Measurements from ENCODE around the gene GRIA1.

Gene GRIA1

DNA sequence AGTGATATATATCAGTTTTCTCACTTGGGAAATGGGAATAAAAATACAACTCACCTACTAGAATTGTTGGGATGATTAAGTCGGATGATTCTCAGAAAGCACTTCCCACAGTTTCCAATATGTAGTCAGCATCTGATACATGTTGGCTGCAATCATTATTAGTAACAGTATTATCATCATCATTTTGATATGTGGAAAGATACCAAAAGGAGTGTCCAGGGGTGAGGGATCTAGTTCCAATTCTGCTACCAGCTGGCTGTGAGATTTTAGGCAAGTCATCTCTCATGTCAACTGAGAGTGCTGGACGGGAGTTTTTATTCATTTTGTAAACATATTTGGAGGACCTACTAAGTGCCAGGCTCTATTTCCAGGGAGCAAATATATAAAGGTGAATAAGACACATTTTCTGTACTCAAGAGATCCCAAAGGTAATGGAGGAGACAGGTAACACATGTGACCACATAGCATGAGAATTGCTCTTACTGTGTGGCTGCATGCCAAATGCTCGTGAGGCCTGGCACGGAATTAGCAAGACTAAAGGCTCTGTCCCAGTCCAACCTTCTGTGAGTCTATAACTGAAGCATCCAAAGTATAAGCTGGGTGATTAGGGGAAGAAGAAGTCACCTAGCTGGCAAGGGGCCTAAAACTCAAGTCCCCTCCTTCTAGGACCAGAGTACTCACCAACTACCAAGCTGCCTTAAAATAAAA is 83.0 kb downstream of the GRIA1 start:
- H3K4me1 ChIP-seq: no peaks in the 10 kb centered on the region
- no peak for DNase-seq (ENCODE audit: low spot score in 2 of 2)
- H3K36me3 ChIP-seq (replicated peaks): no peaks in the 10 kb centered on the region
- H3K4me3 ChIP-seq: no peak overlapping the region
- H3K9me3 ChIP-seq: no peaks in the 10 kb centered on the region
- no peaks in the 10 kb centered on the region for H3K27me3 ChIP-seq (ENCODE audit: low read depth)
- in situ Hi-C loops (cut with MboI; ENCODE audit: low sequenced_read_pairs): no loop called here

DNA sequence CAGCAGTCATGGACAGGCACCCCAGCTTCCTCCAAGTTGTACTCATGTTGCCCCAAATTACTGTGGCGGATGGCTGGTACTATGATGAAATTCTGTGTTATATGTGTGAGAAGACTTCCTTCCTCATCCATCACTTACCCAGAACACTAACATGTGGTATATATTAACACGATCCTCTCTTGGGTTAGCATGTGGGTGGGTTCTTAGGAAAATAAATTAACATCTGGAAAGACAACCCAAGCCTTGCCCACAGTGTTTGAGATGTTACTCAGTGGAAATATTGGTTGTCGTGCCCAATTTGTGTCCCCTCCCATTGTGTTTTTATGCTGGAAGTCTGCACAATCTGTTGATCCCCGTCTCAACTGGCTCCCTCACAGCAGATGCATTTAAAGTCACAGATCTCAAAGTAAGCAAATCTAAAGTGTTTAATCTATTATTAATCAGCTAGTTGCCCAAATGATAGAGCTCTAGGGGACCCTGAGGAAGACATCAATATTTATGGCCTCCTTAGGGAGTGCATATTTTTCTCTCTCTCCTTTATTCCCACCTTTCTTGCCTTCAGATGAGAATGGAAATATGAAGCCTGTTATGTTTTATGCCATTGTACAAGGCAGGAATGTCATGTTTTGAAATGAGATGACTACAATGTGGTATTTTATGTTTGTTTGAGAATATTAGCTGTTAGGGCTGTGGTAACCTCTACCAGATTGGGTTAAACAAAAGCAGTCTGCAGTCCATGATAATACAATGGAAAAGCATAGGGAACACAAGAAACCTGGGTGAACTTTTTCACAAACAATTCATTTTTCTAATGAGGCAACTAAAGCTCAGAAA is 93.9 kb downstream of the GRIA1 start:
- in situ Hi-C loops (cut with MboI; ENCODE audit: low sequenced_read_pairs): no loop called here
- no peak overlapping the region for H3K4me3 ChIP-seq
- no peaks in the 10 kb centered on the region for H3K36me3 ChIP-seq (replicated peaks)
- no peaks in the 10 kb centered on the region for H3K27me3 ChIP-seq (ENCODE audit: low read depth)
- no peaks in the 10 kb centered on the region for H3K4me1 ChIP-seq
- no peaks in the 10 kb centered on the region for H3K9me3 ChIP-seq
- no peak for DNase-seq (ENCODE audit: low spot score in 2 of 2)

DNA sequence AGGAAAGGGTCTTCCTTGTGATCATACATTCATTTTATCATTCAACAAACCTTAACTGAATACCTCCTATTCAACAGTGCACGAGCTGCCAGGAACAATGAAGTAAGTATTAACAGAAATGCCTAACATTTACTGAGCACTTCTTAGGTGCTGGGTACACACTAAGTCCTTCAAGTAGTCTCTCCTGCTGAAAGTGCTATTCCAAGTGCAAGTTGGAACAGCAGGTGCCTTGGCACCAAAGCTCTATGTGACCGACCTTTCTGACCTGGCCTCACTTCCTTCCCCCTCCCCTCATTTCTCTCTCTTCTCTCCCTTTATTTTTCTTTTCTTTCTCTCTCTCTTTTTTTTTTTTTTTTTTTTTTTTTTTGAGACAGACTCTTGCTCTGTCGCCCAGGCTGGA is 94.5 kb downstream of the GRIA1 start:
- in situ Hi-C loops (cut with MboI; ENCODE audit: low sequenced_read_pairs): no loop called here
- DNase-seq (ENCODE audit: low spot score in 2 of 2): no peak
- no peaks in the 10 kb centered on the region for H3K36me3 ChIP-seq (replicated peaks)
- no peaks in the 10 kb centered on the region for H3K9me3 ChIP-seq
- no peaks in the 10 kb centered on the region for H3K27me3 ChIP-seq (ENCODE audit: low read depth)
- H3K4me3 ChIP-seq: no peak overlapping the region
- H3K4me1 ChIP-seq: no peaks in the 10 kb centered on the region

DNA sequence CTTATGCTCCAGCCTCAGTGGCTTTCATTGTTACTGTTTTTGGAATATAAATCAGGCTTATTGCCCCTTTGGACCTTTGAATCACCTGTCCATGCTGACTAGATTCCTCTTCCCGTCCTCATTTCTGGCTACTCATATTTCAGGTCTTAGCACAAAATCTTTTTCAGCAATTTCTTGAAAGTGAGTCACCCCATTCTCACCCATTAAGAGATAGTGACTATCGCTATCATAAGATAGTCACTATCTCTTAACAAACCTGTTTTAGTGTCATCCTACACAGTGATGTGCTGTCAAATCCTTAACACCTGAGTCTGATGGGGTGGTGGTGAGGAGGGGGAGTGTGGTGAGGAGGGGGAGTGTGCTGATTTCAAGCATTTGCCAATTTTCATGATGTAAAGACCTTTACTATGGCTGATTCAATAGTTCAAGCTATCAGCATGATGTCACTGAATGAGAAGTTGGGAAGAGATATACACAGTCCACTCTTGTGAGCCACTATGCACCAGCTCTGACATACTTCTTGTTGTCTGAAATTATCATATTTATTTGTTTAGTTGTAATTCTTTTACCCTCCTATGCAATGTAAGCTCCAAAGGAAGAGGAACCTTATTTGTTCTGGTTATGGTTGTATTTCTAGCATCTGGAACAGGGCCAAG is 95.3 kb downstream of the GRIA1 start:
- Histone ChIP-seq H3K27me3 (ENCODE audit: low read depth) (no peaks in the 10 kb centered on the region), H3K4me1 (no peaks in the 10 kb centered on the region), H3K4me3 (no peak overlapping the region), H3K9me3 (no peaks in the 10 kb centered on the region), H3K36me3 (replicated peaks) (no peaks in the 10 kb centered on the region)
- in situ Hi-C loops (cut with MboI; ENCODE audit: low sequenced_read_pairs): no loop called here
- DNase-seq (ENCODE audit: low spot score in 2 of 2): no peak

DNA sequence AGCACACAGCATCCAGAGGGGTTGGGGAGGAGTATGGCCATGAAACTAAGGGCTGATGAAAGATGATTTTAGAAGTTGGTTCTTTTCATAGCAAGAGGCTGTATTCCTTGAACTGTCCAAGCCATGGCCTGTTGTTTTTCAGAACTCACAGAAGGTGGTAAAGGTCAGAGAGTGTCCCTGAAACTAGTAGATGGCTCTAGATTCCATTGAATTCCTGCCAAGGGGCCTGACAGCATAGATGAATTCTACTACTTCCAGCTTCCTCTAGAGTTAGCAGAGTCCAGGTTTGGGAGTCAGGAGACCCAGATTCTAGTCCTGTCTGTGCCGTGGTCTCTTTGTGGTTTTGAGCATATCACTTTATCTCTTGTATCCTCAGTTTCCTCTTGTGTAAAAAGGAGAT is 101.6 kb downstream of the GRIA1 start:
- DNase-seq (ENCODE audit: low spot score in 2 of 2): no peak
- Histone ChIP-seq H3K27me3 (ENCODE audit: low read depth) (no peaks in the 10 kb centered on the region), H3K4me1 (no peaks in the 10 kb centered on the region), H3K36me3 (replicated peaks) (no peaks in the 10 kb centered on the region), H3K4me3 (no peak overlapping the region), H3K9me3 (no peaks in the 10 kb centered on the region)
- in situ Hi-C loops (cut with MboI; ENCODE audit: low sequenced_read_pairs): no loop called here

DNA sequence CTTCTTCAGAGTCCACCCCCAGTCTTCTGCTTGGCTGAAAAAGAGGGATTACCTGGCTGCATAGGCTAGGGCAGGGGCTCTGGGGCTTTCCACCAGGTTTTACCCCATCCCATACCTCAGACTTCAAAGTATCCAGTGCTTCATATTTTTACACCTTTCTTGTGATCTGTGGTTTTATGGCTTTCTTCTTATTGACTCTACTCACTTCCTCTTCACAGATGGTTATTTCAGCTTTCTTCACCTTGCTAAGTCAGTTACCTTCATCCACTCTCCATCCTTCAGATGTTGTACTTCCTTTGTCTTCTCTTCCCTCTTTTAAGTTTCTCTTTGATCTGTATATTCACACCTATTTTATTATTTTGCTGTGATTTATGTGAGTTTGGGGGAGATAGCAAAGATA is 104.3 kb downstream of the GRIA1 start:
- Histone ChIP-seq H3K4me1 (no peaks in the 10 kb centered on the region), H3K27me3 (ENCODE audit: low read depth) (peaks cover 4% of the 10 kb centered on the region; the same call in 1 of the 2 replicates), H3K4me3 (no peak overlapping the region), H3K9me3 (no peaks in the 10 kb centered on the region), H3K36me3 (replicated peaks) (no peaks in the 10 kb centered on the region)
- in situ Hi-C loops (cut with MboI; ENCODE audit: low sequenced_read_pairs): no loop called here
- DNase-seq (ENCODE audit: low spot score in 2 of 2): no peak

DNA sequence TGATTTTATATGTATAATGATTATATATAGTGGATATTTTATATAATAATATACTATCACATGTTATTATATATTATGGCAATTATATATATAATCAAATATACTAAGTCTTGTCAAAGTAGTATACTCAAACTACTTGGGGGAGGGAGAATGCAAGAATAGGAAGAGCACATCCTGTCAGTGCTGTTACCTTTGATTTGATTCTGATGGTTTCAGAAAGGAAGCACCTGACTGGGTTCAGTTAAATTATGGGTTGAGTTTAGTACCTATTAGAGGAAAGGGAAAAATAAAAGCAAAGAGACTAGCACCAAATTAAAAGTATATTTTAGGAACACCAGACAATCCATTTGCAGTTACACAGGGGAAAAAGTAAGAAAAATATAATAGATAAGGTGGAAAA is 107.6 kb downstream of the GRIA1 start:
- in situ Hi-C loops (cut with MboI; ENCODE audit: low sequenced_read_pairs): no loop called here
- H3K4me1 ChIP-seq: no peaks in the 10 kb centered on the region
- no peaks in the 10 kb centered on the region for H3K36me3 ChIP-seq (replicated peaks)
- no peaks in the 10 kb centered on the region for H3K9me3 ChIP-seq
- H3K27me3 ChIP-seq (ENCODE audit: low read depth): peaks cover 4% of the 10 kb centered on the region; the same call in 1 of the 2 replicates
- no peak for DNase-seq (ENCODE audit: low spot score in 2 of 2)
- no peak overlapping the region for H3K4me3 ChIP-seq

DNA sequence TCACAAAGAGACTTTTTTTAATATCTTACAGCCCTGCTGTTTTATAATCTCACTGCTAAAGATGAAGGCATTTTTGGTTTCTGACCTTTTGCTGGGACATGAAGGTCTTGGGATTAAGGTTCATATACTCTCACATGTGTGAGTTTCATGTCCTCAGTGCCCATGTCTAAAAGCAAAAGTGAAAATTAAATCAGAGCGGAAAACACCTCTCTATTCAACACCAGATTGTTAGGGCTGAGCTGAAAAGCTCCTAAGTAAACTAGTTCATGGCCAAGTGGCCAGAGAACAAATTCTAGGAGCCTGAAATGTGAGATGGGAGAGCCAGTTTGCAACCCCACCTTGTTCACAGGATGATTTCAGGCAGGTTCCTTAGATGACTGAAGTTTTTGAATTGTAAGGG is 110.9 kb downstream of the GRIA1 start:
- no peaks in the 10 kb centered on the region for H3K4me1 ChIP-seq
- no peaks in the 10 kb centered on the region for H3K36me3 ChIP-seq (replicated peaks)
- H3K27me3 ChIP-seq (ENCODE audit: low read depth): peaks cover 4% of the 10 kb centered on the region; the same call in 1 of the 2 replicates
- in situ Hi-C loops (cut with MboI; ENCODE audit: low sequenced_read_pairs): no loop called here
- no peak for DNase-seq (ENCODE audit: low spot score in 2 of 2)
- H3K9me3 ChIP-seq: no peaks in the 10 kb centered on the region
- no peak overlapping the region for H3K4me3 ChIP-seq

DNA sequence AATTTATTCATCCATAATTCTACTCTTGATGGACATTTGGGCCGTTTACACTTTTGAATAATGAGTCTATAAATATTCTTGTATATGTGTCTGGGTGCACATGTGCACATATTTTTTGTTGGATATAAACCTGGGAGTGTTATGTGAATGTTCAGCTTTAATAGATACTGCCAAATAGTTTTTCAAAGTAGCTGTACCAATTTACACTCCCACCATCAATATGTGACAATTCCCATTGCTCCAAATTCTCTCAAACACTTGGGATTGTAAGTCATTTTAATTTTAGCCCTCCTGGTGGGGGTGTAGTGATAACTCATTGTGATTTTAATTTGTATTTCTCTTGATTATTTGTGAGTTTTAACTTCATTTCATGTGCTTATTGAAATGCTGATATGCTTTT is 114.9 kb downstream of the GRIA1 start:
- no peaks in the 10 kb centered on the region for H3K4me1 ChIP-seq
- no peaks in the 10 kb centered on the region for H3K27me3 ChIP-seq (ENCODE audit: low read depth)
- no peaks in the 10 kb centered on the region for H3K36me3 ChIP-seq (replicated peaks)
- H3K9me3 ChIP-seq: no peaks in the 10 kb centered on the region
- DNase-seq (ENCODE audit: low spot score in 2 of 2): no peak
- in situ Hi-C loops (cut with MboI; ENCODE audit: low sequenced_read_pairs): no loop called here
- H3K4me3 ChIP-seq: no peak overlapping the region

DNA sequence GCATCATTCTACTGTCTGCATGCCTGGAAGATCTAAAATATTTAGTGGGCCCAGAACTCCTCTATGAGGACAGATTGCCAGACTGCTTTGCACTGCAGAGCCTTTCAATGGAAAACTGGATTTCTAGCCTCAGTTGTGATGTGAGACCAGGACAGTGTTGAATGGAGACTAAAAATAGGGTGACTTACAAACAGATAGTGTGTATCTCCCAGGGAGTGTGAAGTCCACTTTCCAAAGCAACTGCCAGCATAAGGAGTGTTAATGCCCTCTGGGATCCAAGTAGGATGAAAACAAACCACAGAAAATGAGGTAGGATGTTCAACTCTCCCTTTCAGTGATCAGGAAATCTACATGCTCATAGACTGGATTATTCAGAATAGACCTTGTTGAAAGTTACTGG is 119.5 kb downstream of the GRIA1 start:
- Histone ChIP-seq H3K4me3 (no peak overlapping the region), H3K9me3 (no peaks in the 10 kb centered on the region), H3K4me1 (no peaks in the 10 kb centered on the region), H3K27me3 (ENCODE audit: low read depth) (no peaks in the 10 kb centered on the region; the same call in 1 of the 2 replicates), H3K36me3 (replicated peaks) (no peaks in the 10 kb centered on the region)
- in situ Hi-C loops (cut with MboI; ENCODE audit: low sequenced_read_pairs): no loop called here
- DNase-seq (ENCODE audit: low spot score in 2 of 2): no peak

DNA sequence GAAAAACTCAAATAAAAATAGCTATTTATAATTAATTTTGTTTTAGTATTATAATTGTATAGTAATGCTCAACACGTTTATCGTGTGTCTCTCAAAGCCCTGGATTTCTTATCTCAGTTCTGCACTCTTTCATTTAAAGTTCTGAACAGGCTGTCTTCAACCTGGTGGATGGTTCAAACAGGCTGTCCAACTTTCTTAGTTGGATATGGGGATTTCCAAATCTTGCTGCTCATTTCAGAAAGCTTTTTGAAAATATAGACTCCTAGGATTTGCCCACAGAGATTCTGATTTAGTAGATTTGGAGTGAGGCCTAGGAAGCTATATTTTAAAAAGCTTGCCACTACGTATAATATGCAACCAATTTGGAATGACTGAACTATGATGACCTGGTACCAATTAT is 120.3 kb downstream of the GRIA1 start:
- no peaks in the 10 kb centered on the region for H3K36me3 ChIP-seq (replicated peaks)
- in situ Hi-C loops (cut with MboI; ENCODE audit: low sequenced_read_pairs): no loop called here
- no peaks in the 10 kb centered on the region for H3K4me1 ChIP-seq
- no peaks in the 10 kb centered on the region; the same call in 1 of the 2 replicates for H3K27me3 ChIP-seq (ENCODE audit: low read depth)
- H3K9me3 ChIP-seq: no peaks in the 10 kb centered on the region
- no peak for DNase-seq (ENCODE audit: low spot score in 2 of 2)
- no peak overlapping the region for H3K4me3 ChIP-seq

DNA sequence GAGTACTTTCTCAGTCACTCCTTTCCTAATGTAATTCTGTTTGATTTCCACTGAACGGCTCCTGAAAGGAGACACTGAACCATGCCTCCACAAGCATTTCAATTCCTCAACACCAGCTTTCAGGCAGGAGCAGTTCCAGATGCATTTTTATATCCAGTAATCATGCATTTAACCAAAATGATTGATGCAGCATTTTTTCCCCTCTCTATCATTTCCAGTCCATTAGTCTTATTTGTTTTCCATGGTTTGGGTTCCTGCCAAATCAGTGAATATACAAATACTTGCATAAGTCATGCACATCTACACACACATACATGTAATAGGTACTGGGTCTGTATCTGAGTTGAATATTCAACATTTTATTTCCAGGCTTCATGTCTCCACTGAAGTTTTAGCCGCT is 122.7 kb downstream of the GRIA1 start:
- DNase-seq (ENCODE audit: low spot score in 2 of 2): no peak
- Histone ChIP-seq H3K9me3 (no peaks in the 10 kb centered on the region), H3K4me3 (no peak overlapping the region), H3K27me3 (ENCODE audit: low read depth) (no peaks in the 10 kb centered on the region; the same call in 1 of the 2 replicates), H3K36me3 (replicated peaks) (no peaks in the 10 kb centered on the region), H3K4me1 (no peaks in the 10 kb centered on the region)
- in situ Hi-C loops (cut with MboI; ENCODE audit: low sequenced_read_pairs): no loop called here

DNA sequence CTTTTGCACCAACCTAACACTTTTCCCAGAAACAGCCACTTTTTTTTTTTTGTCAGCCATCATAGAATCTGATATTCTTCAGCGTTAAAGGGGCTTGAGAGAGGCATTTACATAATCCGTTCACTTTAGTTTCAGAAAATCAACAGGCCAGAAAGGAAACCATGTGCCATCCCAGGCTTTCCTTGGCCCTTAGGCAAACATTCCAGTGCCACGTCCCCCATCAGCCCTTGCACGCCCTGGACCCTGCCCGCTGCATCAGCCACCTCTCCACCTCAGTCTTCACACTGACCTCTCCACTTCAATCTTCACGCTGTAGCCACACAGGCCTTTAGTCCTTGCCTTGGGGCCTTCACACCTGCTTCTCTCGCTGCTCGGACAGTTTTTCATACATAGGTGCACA is 123.2 kb downstream of the GRIA1 start:
- Histone ChIP-seq H3K4me3 (no peak overlapping the region), H3K36me3 (replicated peaks) (no peaks in the 10 kb centered on the region), H3K9me3 (no peaks in the 10 kb centered on the region), H3K27me3 (ENCODE audit: low read depth) (no peaks in the 10 kb centered on the region; the same call in 1 of the 2 replicates), H3K4me1 (no peaks in the 10 kb centered on the region)
- in situ Hi-C loops (cut with MboI; ENCODE audit: low sequenced_read_pairs): no loop called here
- no peak for DNase-seq (ENCODE audit: low spot score in 2 of 2)

DNA sequence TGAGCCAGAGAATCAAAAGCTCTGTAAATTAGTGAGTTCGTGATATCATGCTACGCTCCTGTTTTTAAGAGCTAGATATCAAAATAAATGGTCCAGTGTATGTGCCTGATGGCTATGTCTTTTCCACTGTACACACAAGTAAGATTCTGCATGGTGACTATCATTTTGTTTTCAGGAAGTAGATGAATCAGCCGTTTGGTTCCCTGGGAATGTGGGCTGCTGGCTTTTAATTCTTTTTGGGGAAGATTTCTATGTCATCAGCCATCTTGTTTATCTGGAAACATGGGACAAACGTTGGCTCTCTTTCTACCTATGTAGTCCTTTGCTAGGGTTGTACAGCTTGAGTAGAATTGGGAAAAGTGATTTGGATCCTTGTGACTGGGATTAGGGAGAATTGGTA is 126.7 kb downstream of the GRIA1 start:
- H3K4me1 ChIP-seq: no peaks in the 10 kb centered on the region
- no peak for DNase-seq (ENCODE audit: low spot score in 2 of 2)
- no peaks in the 10 kb centered on the region for H3K9me3 ChIP-seq
- in situ Hi-C loops (cut with MboI; ENCODE audit: low sequenced_read_pairs): no loop called here
- H3K36me3 ChIP-seq (replicated peaks): no peaks in the 10 kb centered on the region
- no peaks in the 10 kb centered on the region; the same call in 1 of the 2 replicates for H3K27me3 ChIP-seq (ENCODE audit: low read depth)
- H3K4me3 ChIP-seq: no peak overlapping the region
